Body of pancreas (tissue), 4 donors: Measurements from ENCODE around the gene CDY1. TPM values are rescaled to one million over a fixed set of nuclear protein-coding genes. Genes with fewer than 3 reads are reported as not detected.
A peak's percentile ranks its signal among the peaks of the same experiment; 100 is the strongest.
"Not testable (repeated sequence)": the region's sequence is repeated elsewhere in the genome, so short reads cannot be mapped to it uniquely, and the experiment has no call there.

Experiments used
- ATAC-seq: fragments of 150-250 bp; one replicate; pipeline ENCODE4 v1.9.1; 2016
- DNase-seq, 4 donors: peaks; one replicate each; pipeline ENCODE4 v3.0.0-alpha.2; 2019
- H3K27ac ChIP-seq, 4 donors: fragments of 200-600 bp; sonication (generic); 1 replicate in 3 of 4; 2 replicates in 1 of 4; pipeline versions ENCODE4 v1.5.1 to v1.6.1; 2016 to 2019; ENCODE audit warnings: mild to moderate bottlenecking in 1 of 4, mixed read lengths in 1 of 4, moderate library complexity in 1 of 4
- H3K27me3 ChIP-seq, 2 donors: fragments of 200-600 bp; sonication (generic); one replicate each; pipeline ENCODE4 v1.6.0; 2016; ENCODE audit warnings: mild to moderate bottlenecking in 1 of 2
- H3K36me3 ChIP-seq, 2 donors: fragments of 200-600 bp; sonication (generic); replicated peaks in 1 of 2; 2 replicates each; pipeline ENCODE4 v1.5.1; 2016; ENCODE audit warnings: low read depth in 2 of 2; ENCODE audit not compliant: insufficient read depth in 1 of 2
- H3K4me1 ChIP-seq: fragments of 200-600 bp; sonication (generic); one replicate; pipeline ENCODE4 v1.6.0; 2016
- H3K4me3 ChIP-seq, 2 donors: fragments of 200-600 bp; sonication (generic); 1 replicate in 1 of 2; 2 replicates in 1 of 2; pipeline ENCODE4 v1.5.1; 2016 to 2019
- H3K9me3 ChIP-seq, 3 donors: fragments of 200-600 bp; sonication (generic); 1 replicate in 2 of 3; 2 replicates in 1 of 3; pipeline ENCODE4 v1.5.1; 2016
- WGBS, 2 donors: methylation state at CpG; one replicate each; pipeline ENCODE4 v1.1.5; 2017; 5-methylcytosine and 5-hydroxymethylcytosine counted together
- intact Hi-C: fragments of 100-400 bp; cut with DNase I; formaldehyde crosslinking; loops from one replicate; pipeline ENCODE4 v1.15.1; 2023
- total RNA-seq, 2 donors: library from RNA; depleted of rRNA; stranded (reverse); fragments of >200 nt; gene quantifications; one replicate each; pipeline ENCODE4 v1.1.0, GENCODE V29; 2016

CDY1 gene
- total RNA-seq: not detected

GRCh38 chrY:25621817-25622216 lies at the start of gene CDY1:
Gene CDY1, plus strand, starts transcription at chrY:25622117. Its CDS starts 326 bp downstream, at chrY:25622443.
- H3K27me3 ChIP-seq, H3K27ac ChIP-seq, H3K36me3 ChIP-seq, H3K4me1 ChIP-seq, ATAC-seq, H3K4me3 ChIP-seq, intact Hi-C loops, H3K9me3 ChIP-seq, DNase-seq: not testable (repeated sequence)
- WGBS, 2 donors: no CpG with 5 or more reads among the region's 2 CpGs

GRCh38 chrY:25593336-25593735 lies 28.6 kb upstream of the CDY1 start:
- H3K4me3 ChIP-seq, H3K9me3 ChIP-seq, DNase-seq, intact Hi-C loops, H3K27me3 ChIP-seq, H3K4me1 ChIP-seq, H3K36me3 ChIP-seq, ATAC-seq, H3K27ac ChIP-seq: not testable (repeated sequence)
- WGBS, 2 donors: no CpG with 5 or more reads among the region's 2 CpGs

GRCh38 chrY:25620209-25620608 lies 1.7 kb upstream of the CDY1 start:
- DNase-seq, H3K27me3 ChIP-seq, ATAC-seq, H3K4me1 ChIP-seq, H3K4me3 ChIP-seq, H3K36me3 ChIP-seq, H3K27ac ChIP-seq, intact Hi-C loops, H3K9me3 ChIP-seq: not testable (repeated sequence)

GRCh38 chrY:25626524-25626923 lies 4.6 kb downstream of the CDY1 start:
- ATAC-seq: peak; percentile 88
- H3K4me3 ChIP-seq, intact Hi-C loops, H3K36me3 ChIP-seq, H3K4me1 ChIP-seq, H3K27me3 ChIP-seq, H3K9me3 ChIP-seq, H3K27ac ChIP-seq, DNase-seq: not testable (repeated sequence)
- WGBS, 2 donors: no CpG with 5 or more reads among the region's 3 CpGs

- peak; percentile 27 for ATAC-seq
- H3K4me3 ChIP-seq: not testable (repeated sequence)
Observed at GRCh38 chrY:25630383-25631112, 8.6 kb downstream of the CDY1 start.

GRCh38 chrY:25639852-25640251 lies 17.9 kb downstream of the CDY1 start:
- DNase-seq, H3K4me3 ChIP-seq, intact Hi-C loops, H3K27me3 ChIP-seq, H3K9me3 ChIP-seq, H3K4me1 ChIP-seq, H3K36me3 ChIP-seq, H3K27ac ChIP-seq: not testable (repeated sequence)
- ATAC-seq: peak; percentile 55
- WGBS, 2 donors: no CpG with 5 or more reads among the region's 3 CpGs

More at GRCh38 chrY:25630383-25631112, 8.6 kb downstream of the CDY1 start:
- intact Hi-C loops, H3K4me1 ChIP-seq, H3K27ac ChIP-seq, H3K9me3 ChIP-seq, H3K36me3 ChIP-seq, H3K27me3 ChIP-seq, DNase-seq: not testable (repeated sequence)
- WGBS, 2 donors: no CpG with 5 or more reads among the region's 4 CpGs

- DNase-seq, intact Hi-C loops, H3K36me3 ChIP-seq, H3K9me3 ChIP-seq, H3K27ac ChIP-seq, H3K4me1 ChIP-seq, H3K4me3 ChIP-seq, H3K27me3 ChIP-seq: not testable (repeated sequence)
- no CpG with 5 or more reads among the region's 9 CpGs for WGBS, 2 donors
- peak; percentile 68 for ATAC-seq
Observed at GRCh38 chrY:25643024-25643915, 21.4 kb downstream of the CDY1 start.
